Activated CD4-positive, alpha-beta T cell treated with anti-CD3 and anti-CD28 coated beads, Interleukin-2, amount 50 U/mL, for 48 hours (primary cell): ENCODE results near the gene USP51.
"Not testable (repeated sequence)": the region's sequence is repeated elsewhere in the genome, so short reads cannot be mapped to it uniquely, and the experiment has no call there.

Source experiments
- DNase-seq, 2 experiments: peaks; one replicate each; pipeline ENCODE4 v3.0.0-alpha.2; 2020

USP51 gene

GRCh38 chrX:55464050-55464449 lies 25.6 kb downstream of the USP51 start:
- DNase-seq: not testable (repeated sequence)

- DNase-seq: not testable (repeated sequence)
Measured at GRCh38 chrX:55459926-55460325, 29.7 kb downstream of the USP51 start.

GRCh38 chrX:55459426-55459825 lies 30.2 kb downstream of the USP51 start:
- DNase-seq: not testable (repeated sequence)

GRCh38 chrX:55455708-55456107 lies 33.9 kb downstream of the USP51 start:
- DNase-seq: not testable (repeated sequence)

GRCh38 chrX:55452833-55453124 lies 36.9 kb downstream of the USP51 start:
- no peak for DNase-seq

GRCh38 chrX:55451990-55452832 lies 37.4 kb downstream of the USP51 start, which contains the start of gene MAGEH1:
MAGEH1 (plus strand) TSS chrX:55452127; CDS start chrX:55452375, 248 bp downstream.
- peak; percentile 77 to 82 for DNase-seq

- DNase-seq: no peak
Measured at GRCh38 chrX:55451626-55451989, 38.0 kb downstream of the USP51 start.

GRCh38 chrX:55451141-55451540 lies 38.5 kb downstream of the USP51 start:
- no peak for DNase-seq

- no peak for DNase-seq
Measured at GRCh38 chrX:55450259-55450658, 39.4 kb downstream of the USP51 start.

GRCh38 chrX:55443468-55443867 lies 46.2 kb downstream of the USP51 start:
- not testable (repeated sequence) for DNase-seq
